ENCODE data around the gene XIAP.

DNA sequence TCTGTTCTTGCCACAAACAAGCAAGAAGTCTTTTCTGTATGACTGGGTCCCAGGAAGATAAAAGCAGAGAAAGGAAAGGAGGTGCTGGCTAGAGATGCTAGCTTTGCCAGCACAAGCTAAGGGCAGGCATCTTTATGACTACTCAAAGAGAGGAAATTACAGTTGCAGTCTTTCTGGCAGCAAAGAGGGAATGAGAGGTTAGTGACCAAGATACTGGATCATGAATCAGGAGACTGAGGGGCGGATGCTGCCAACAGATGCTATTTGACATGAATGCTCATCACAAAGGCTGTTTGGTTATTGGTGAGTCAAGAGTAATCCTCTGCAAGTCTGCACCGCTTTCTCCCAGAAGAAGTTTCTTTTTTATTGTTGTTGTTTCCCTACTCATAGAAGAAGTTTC lies 5.5 kb upstream of the XIAP start:
- TF ChIP-seq, protein P1, sequence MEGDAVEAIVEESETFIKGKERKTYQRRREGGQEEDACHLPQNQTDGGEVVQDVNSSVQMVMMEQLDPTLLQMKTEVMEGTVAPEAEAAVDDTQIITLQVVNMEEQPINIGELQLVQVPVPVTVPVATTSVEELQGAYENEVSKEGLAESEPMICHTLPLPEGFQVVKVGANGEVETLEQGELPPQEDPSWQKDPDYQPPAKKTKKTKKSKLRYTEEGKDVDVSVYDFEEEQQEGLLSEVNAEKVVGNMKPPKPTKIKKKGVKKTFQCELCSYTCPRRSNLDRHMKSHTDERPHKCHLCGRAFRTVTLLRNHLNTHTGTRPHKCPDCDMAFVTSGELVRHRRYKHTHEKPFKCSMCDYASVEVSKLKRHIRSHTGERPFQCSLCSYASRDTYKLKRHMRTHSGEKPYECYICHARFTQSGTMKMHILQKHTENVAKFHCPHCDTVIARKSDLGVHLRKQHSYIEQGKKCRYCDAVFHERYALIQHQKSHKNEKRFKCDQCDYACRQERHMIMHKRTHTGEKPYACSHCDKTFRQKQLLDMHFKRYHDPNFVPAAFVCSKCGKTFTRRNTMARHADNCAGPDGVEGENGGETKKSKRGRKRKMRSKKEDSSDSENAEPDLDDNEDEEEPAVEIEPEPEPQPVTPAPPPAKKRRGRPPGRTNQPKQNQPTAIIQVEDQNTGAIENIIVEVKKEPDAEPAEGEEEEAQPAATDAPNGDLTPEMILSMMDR (conservative IDR thresholded peaks at IDR 0.05; ENCODE audit: low read length), result no peak
- no peak for TF ChIP-seq EZH2phosphoT487 (IDR thresholded peaks at IDR 0.05; ENCODE audit: borderline replicate concordance)

Measured in Loucy (cell line).